RWPE2 (cell line): ENCODE data around the gene ZNF81.

Experiments used
- ATAC-seq: fragments of 200-7000 bp; cut with Tn5 transposase; 3 replicates; pipeline ENCODE4 v1.9.1; 2021; ENCODE audit warnings: low read depth
- DNase-seq: peaks from one replicate; pipeline ENCODE4 v3.0.0-alpha.2; 2020; ENCODE audit warnings: low spot score
- H3K27ac ChIP-seq: fragments of 450-650 bp; 2 replicates; pipeline ENCODE4 v1.5.1; 2017; ENCODE audit warnings: mild to moderate bottlenecking; ENCODE audit not compliant: poor library complexity, severe bottlenecking
- H3K27me3 ChIP-seq: fragments of 250-450 bp; sonication (Bioruptor Pico); 2 replicates; pipeline ENCODE4 v1.5.1; 2021; ENCODE audit warnings: mild to moderate bottlenecking, moderate library complexity; ENCODE audit not compliant: insufficient read depth, poor library complexity, severe bottlenecking
- H3K36me3 ChIP-seq: fragments of 250-450 bp; sonication (Bioruptor Pico); 2 replicates; pipeline ENCODE4 v1.5.1; 2020; ENCODE audit warnings: low read depth, mild to moderate bottlenecking, moderate library complexity
- H3K4me1 ChIP-seq: fragments of 250-450 bp; sonication (Bioruptor Pico); 2 replicates; pipeline ENCODE4 v1.5.1; 2021; ENCODE audit warnings: mild to moderate bottlenecking, moderate library complexity; ENCODE audit not compliant: insufficient read depth, poor library complexity, severe bottlenecking
- H3K4me3 ChIP-seq: fragments of 250-450 bp; sonication (Bioruptor Pico); 2 replicates; pipeline ENCODE4 v1.5.1; 2021; ENCODE audit warnings: mild to moderate bottlenecking, moderate library complexity; ENCODE audit not compliant: severe bottlenecking
- H3K9me3 ChIP-seq: fragments of 250-450 bp; sonication (Bioruptor Pico); 2 replicates; pipeline ENCODE4 v1.5.1; 2021; ENCODE audit warnings: mild to moderate bottlenecking, moderate library complexity; ENCODE audit not compliant: severe bottlenecking
- CTCF ChIP-seq: fragments of 450-650 bp; IDR thresholded peaks from one replicate; pipeline ENCODE4 v1.5.1; 2017; ENCODE audit warnings: mild to moderate bottlenecking, moderate library complexity; ENCODE audit not compliant: poor library complexity, severe bottlenecking

The ZNF81 gene

GRCh38 chrX:47862680-47863079, 26.0 kb downstream of the ZNF81 start:
- Histone ChIP-seq H3K27ac (no peak overlapping the region), H3K4me3 (no peak overlapping the region), H3K36me3 (no peaks in the 10 kb centered on the region), H3K4me1 (no peaks in the 10 kb centered on the region), H3K27me3 (no peaks in the 10 kb centered on the region), H3K9me3 (no peaks in the 10 kb centered on the region)
- DNase-seq = no peak
- no peak for TF ChIP-seq CTCF
- no peak for ATAC-seq

- Histone ChIP-seq H3K4me3 (no peak overlapping the region), H3K27me3 (no peaks in the 10 kb centered on the region), H3K27ac (no peak overlapping the region), H3K9me3 (no peaks in the 10 kb centered on the region), H3K4me1 (no peaks in the 10 kb centered on the region), H3K36me3 (no peaks in the 10 kb centered on the region)
- DNase-seq = no peak
- no peak for TF ChIP-seq CTCF
- no peak for ATAC-seq
These were observed 26.5 kb downstream of the ZNF81 start for GRCh38 chrX:47863187-47863586.

GRCh38 chrX:47864300-47864699, 27.6 kb downstream of the ZNF81 start:
- ATAC-seq (no peak), DNase-seq (no peak)
- no peak overlapping the region for H3K27ac ChIP-seq
- no peaks in the 10 kb centered on the region for H3K27me3 ChIP-seq
- no peaks in the 10 kb centered on the region for H3K36me3 ChIP-seq
- no peaks in the 10 kb centered on the region for H3K4me1 ChIP-seq
- H3K9me3 ChIP-seq = no peaks in the 10 kb centered on the region
- TF ChIP-seq CTCF = no peak
- H3K4me3 ChIP-seq = no peak overlapping the region

- H3K9me3 ChIP-seq = no peaks in the 10 kb centered on the region
- TF ChIP-seq CTCF = no peak
- H3K36me3 ChIP-seq = no peaks in the 10 kb centered on the region
- ATAC-seq (no peak), DNase-seq (no peak)
- no peaks in the 10 kb centered on the region for H3K4me1 ChIP-seq
- H3K27me3 ChIP-seq = no peaks in the 10 kb centered on the region
- no peak overlapping the region for H3K4me3 ChIP-seq
- no peak overlapping the region for H3K27ac ChIP-seq
These were observed 28.1 kb downstream of the ZNF81 start for GRCh38 chrX:47864785-47865184.

- no peak for TF ChIP-seq CTCF
- no peaks in the 10 kb centered on the region for H3K4me1 ChIP-seq
- DNase-seq = no peak
- no peaks in the 10 kb centered on the region for H3K36me3 ChIP-seq
- no peak for ATAC-seq
- H3K27me3 ChIP-seq = no peaks in the 10 kb centered on the region
- H3K4me3 ChIP-seq = no peak overlapping the region
- H3K9me3 ChIP-seq = no peaks in the 10 kb centered on the region
- no peak overlapping the region for H3K27ac ChIP-seq
These were observed 36.4 kb downstream of the ZNF81 start for GRCh38 chrX:47873123-47873522.
